Astrocyte (in vitro differentiated cells and primary cell): Measurements from ENCODE around the gene IFIH1. TPM values are rescaled to one million over a fixed set of nuclear protein-coding genes. Genes with fewer than 3 reads are reported as not detected.

Experiments used
- DNase-seq: peaks from one replicate; pipeline ENCODE4 v3.0.0-alpha.2; 2010; ENCODE audit warnings: low read depth
- FAIRE-seq: peaks from 2 replicates; lab custom pipeline; 2011; peaks lifted over from hg19 to GRCh38; lab: Jason Lieb, UNC
- H2AFZ ChIP-seq: 2 replicates; pipeline ENCODE4 v1.6.0; 2012; ENCODE audit warnings: low read depth, low read length, inconsistent platforms
- H3K27ac ChIP-seq: 2 replicates; pipeline ENCODE4 v1.5.1; 2011; ENCODE audit warnings: low read depth, low read length, inconsistent platforms
- H3K27me3 ChIP-seq: 2 replicates; pipeline ENCODE4 v1.6.0; 2011; ENCODE audit warnings: low read length, inconsistent platforms; ENCODE audit not compliant: insufficient read depth
- H3K36me3 ChIP-seq: 2 replicates; pipeline ENCODE4 v1.5.1; 2011; ENCODE audit warnings: low read length, inconsistent platforms; ENCODE audit not compliant: insufficient read depth
- H3K4me1 ChIP-seq: 2 replicates; pipeline ENCODE4 v1.5.1; 2011; ENCODE audit warnings: low read length, inconsistent platforms; ENCODE audit not compliant: insufficient read depth
- H3K4me2 ChIP-seq: 2 replicates; pipeline ENCODE4 v1.6.0; 2012; ENCODE audit warnings: low read length, inconsistent platforms
- H3K4me3 ChIP-seq: 2 replicates; pipeline ENCODE4 v1.5.1; 2011; ENCODE audit warnings: low read depth, mild to moderate bottlenecking, low read length, inconsistent platforms; ENCODE audit not compliant: insufficient read depth
- H3K79me2 ChIP-seq: 2 replicates; pipeline ENCODE4 v1.6.0; 2012; ENCODE audit warnings: mild to moderate bottlenecking, low read length, inconsistent platforms; ENCODE audit not compliant: insufficient read depth
- H3K9ac ChIP-seq: 2 replicates; pipeline ENCODE4 v1.6.0; 2012; ENCODE audit warnings: mild to moderate bottlenecking, low read length, inconsistent platforms
- H3K9me3 ChIP-seq: 2 replicates; pipeline ENCODE4 v1.5.1; 2012; ENCODE audit warnings: low read depth, mild to moderate bottlenecking, low read length, inconsistent platforms; ENCODE audit not compliant: insufficient read depth
- H4K20me1 ChIP-seq: 2 replicates; pipeline ENCODE4 v1.6.0; 2012; ENCODE audit warnings: low read length, inconsistent platforms; ENCODE audit not compliant: insufficient read depth
- H3K27ac Mint-ChIP-seq: one replicate; pipeline ENCODE4 v1.8.0; 2021; ENCODE audit warnings: mild to moderate bottlenecking, mixed read lengths; ENCODE audit not compliant: unreplicated experiment
- H3K27me3 Mint-ChIP-seq: one replicate; pipeline ENCODE4 v1.8.0; 2021; ENCODE audit warnings: low read depth, mixed read lengths; ENCODE audit not compliant: unreplicated experiment
- H3K36me3 Mint-ChIP-seq: one replicate; pipeline ENCODE4 v1.8.0; 2021; ENCODE audit warnings: low read depth, mixed read lengths; ENCODE audit not compliant: unreplicated experiment
- H3K4me1 Mint-ChIP-seq: one replicate; pipeline ENCODE4 v1.8.0; 2021; ENCODE audit warnings: low read depth, mixed read lengths; ENCODE audit not compliant: unreplicated experiment
- H3K4me3 Mint-ChIP-seq: one replicate; pipeline ENCODE4 v1.8.0; 2021; ENCODE audit warnings: mild to moderate bottlenecking, moderate library complexity, mixed read lengths; ENCODE audit not compliant: unreplicated experiment
- H3K9me3 Mint-ChIP-seq: one replicate; pipeline ENCODE4 v1.8.0; 2021; ENCODE audit warnings: mild to moderate bottlenecking, mixed read lengths; ENCODE audit not compliant: unreplicated experiment
- CTCF ChIP-seq: IDR thresholded peaks from 2 replicates; pipeline ENCODE4 v1.5.1; 2011; ENCODE audit warnings: low read depth, mild to moderate bottlenecking, inconsistent platforms, low read length, moderate library complexity; ENCODE audit not compliant: insufficient read depth
- EZH2 ChIP-seq: IDR thresholded peaks from 2 replicates; pipeline ENCODE4 v1.6.1; 2012; ENCODE audit warnings: mild to moderate bottlenecking, low read length, inconsistent platforms; ENCODE audit not compliant: insufficient read depth
- total RNA-seq: library from RNA; stranded (reverse); gene quantifications from 2 replicates; pipeline ENCODE4 v1.2.1, GENCODE V29; 2021

IFIH1 gene
- total RNA-seq, 1 donor from 2014 or later = 62.3 TPM

GRCh38 chr2:162305901-162306300, 12.6 kb downstream of the IFIH1 start:
- H3K9me3 ChIP-seq = no peaks in the 10 kb centered on the region
- no peak overlapping the region for H3K27ac ChIP-seq
- H3K27me3 ChIP-seq = no peaks in the 10 kb centered on the region
- H3K4me2 ChIP-seq = no peak overlapping the region
- H2AFZ ChIP-seq = no peak overlapping the region
- no peaks in the 10 kb centered on the region for H3K79me2 ChIP-seq
- FAIRE-seq (no peak), DNase-seq (no peak)
- no peaks in the 10 kb centered on the region for H3K36me3 ChIP-seq
- no peak overlapping the region for H3K4me3 ChIP-seq
- Mint-ChIP-seq H3K4me3 (no peak overlapping the region), H3K4me1 (no peaks in the 10 kb centered on the region), H3K36me3 (peaks cover 8% of the 10 kb centered on the region), H3K27ac (no peak overlapping the region), H3K9me3 (no peaks in the 10 kb centered on the region), H3K27me3 (no peaks in the 10 kb centered on the region)
- H4K20me1 ChIP-seq = no peaks in the 10 kb centered on the region
- TF ChIP-seq CTCF (no peak), EZH2 (no peak)
- H3K9ac ChIP-seq = no peak overlapping the region
- H3K4me1 ChIP-seq = no peaks in the 10 kb centered on the region

- Mint-ChIP-seq H3K4me3 (no peak overlapping the region), H3K27ac (no peak overlapping the region), H3K9me3 (no peaks in the 10 kb centered on the region), H3K27me3 (no peaks in the 10 kb centered on the region), H3K36me3 (no peaks in the 10 kb centered on the region), H3K4me1 (no peaks in the 10 kb centered on the region)
- TF ChIP-seq CTCF (no peak), EZH2 (no peak)
- no peak overlapping the region for H3K4me2 ChIP-seq
- DNase-seq = no peak
- no peaks in the 10 kb centered on the region for H3K27me3 ChIP-seq
- no peak overlapping the region for H3K9ac ChIP-seq
- no peaks in the 10 kb centered on the region for H3K9me3 ChIP-seq
- no peaks in the 10 kb centered on the region for H3K36me3 ChIP-seq
- no peak overlapping the region for H3K27ac ChIP-seq
- no peak overlapping the region for H2AFZ ChIP-seq
- no peaks in the 10 kb centered on the region for H3K79me2 ChIP-seq
- H4K20me1 ChIP-seq = no peaks in the 10 kb centered on the region
- H3K4me3 ChIP-seq = no peak overlapping the region
- FAIRE-seq = no peak
- no peaks in the 10 kb centered on the region for H3K4me1 ChIP-seq
Observed at GRCh38 chr2:162301877-162302276, 16.6 kb downstream of the IFIH1 start.

- H3K4me2 ChIP-seq = peak overlapping the region; percentile 43
- no peaks in the 10 kb centered on the region for H3K36me3 Mint-ChIP-seq
- H3K27ac Mint-ChIP-seq = no peak overlapping the region
Observed at GRCh38 chr2:162301151-162301804, 17.2 kb downstream of the IFIH1 start.

More at GRCh38 chr2:162301151-162301804, 17.2 kb downstream of the IFIH1 start:
- no peak overlapping the region for H2AFZ ChIP-seq
- H3K36me3 ChIP-seq = no peaks in the 10 kb centered on the region
- no peaks in the 10 kb centered on the region for H3K9me3 Mint-ChIP-seq
- DNase-seq (peak; percentile 38), FAIRE-seq (peak; percentile 13)
- H3K79me2 ChIP-seq = no peaks in the 10 kb centered on the region
- H3K9ac ChIP-seq = no peak overlapping the region
- no peaks in the 10 kb centered on the region for H4K20me1 ChIP-seq
- H3K9me3 ChIP-seq = no peaks in the 10 kb centered on the region
- no peaks in the 10 kb centered on the region for H3K27me3 ChIP-seq
- H3K4me1 ChIP-seq = no peaks in the 10 kb centered on the region
- no peak overlapping the region for H3K27ac ChIP-seq
- H3K4me3 ChIP-seq = no peak overlapping the region
- H3K27me3 Mint-ChIP-seq = no peaks in the 10 kb centered on the region
- no peak overlapping the region for H3K4me3 Mint-ChIP-seq
- no peaks in the 10 kb centered on the region for H3K4me1 Mint-ChIP-seq
- TF ChIP-seq EZH2 (no peak), CTCF (peak; percentile 91)
